Panc1 (cell line): ENCODE data around the gene IL19. TPM values are rescaled to one million over a fixed set of nuclear protein-coding genes. Genes with fewer than 3 reads are reported as not detected.

Source experiments
- ATAC-seq: fragments of 200-7000 bp; cut with Tn5 transposase; 2 replicates; pipeline ENCODE4 v1.9.1; 2020; ENCODE audit warnings: mild to moderate bottlenecking, moderate library complexity
- BruUV-seq: library from RNA; stranded (reverse); fragments of 400-500 nt; replicated peaks from 2 replicates; lab custom pipeline; 2021; lab: Mats Ljungman, UMichigan
- CTCF ChIA-PET: fragments of 300-600 bp; sonication (Branson Sonifier 250); formaldehyde crosslinking; loops from one replicate; lab custom pipeline; 2022; ENCODE audit warnings: antibody characterized with exemption; lab: Charles Lee
- POLR2A ChIA-PET: fragments of 300-600 bp; sonication (Branson Sonifier 250); formaldehyde crosslinking; loops from one replicate; lab custom pipeline; 2022; ENCODE audit warnings: antibody characterized with exemption; lab: Charles Lee
- DNase-seq: peaks from one replicate; pipeline ENCODE4 v3.0.0-alpha.2; 2010; ENCODE audit warnings: low read depth, low spot score
- H3K27ac ChIP-seq: 2 replicates; pipeline ENCODE4 v1.5.1; 2011; ENCODE audit warnings: mild to moderate bottlenecking, low read length, inconsistent platforms
- H3K27me3 ChIP-seq: fragments of 200-500 bp; sonication (Bioruptor generic); 2 replicates; pipeline ENCODE4 v1.6.0; 2014; ENCODE audit warnings: low read length, inconsistent platforms; ENCODE audit not compliant: control insufficient read depth, insufficient read depth
- H3K36me3 ChIP-seq: fragments of 200-500 bp; sonication (Bioruptor generic); 2 replicates; pipeline ENCODE4 v1.5.1; 2014; ENCODE audit warnings: inconsistent platforms, mild to moderate bottlenecking, low read length, moderate library complexity; ENCODE audit not compliant: control insufficient read depth, insufficient read depth
- H3K4me1 ChIP-seq: 2 replicates; pipeline ENCODE4 v1.5.1; 2011; ENCODE audit warnings: inconsistent platforms, mild to moderate bottlenecking, low read length, moderate library complexity; ENCODE audit not compliant: control insufficient read depth, insufficient read depth
- H3K4me3 ChIP-seq, 2 experiments: 2 replicates each; pipeline ENCODE4 v1.5.1; 2011 to 2012; ENCODE audit warnings: low read depth in 2 of 2, low read length in 2 of 2, mild to moderate bottlenecking in 2 of 2, inconsistent platforms in 1 of 2, moderate library complexity in 1 of 2
- H3K9me3 ChIP-seq: fragments of 200-500 bp; sonication (Bioruptor generic); 2 replicates; pipeline ENCODE4 v1.5.1; 2014; ENCODE audit warnings: low read depth, mild to moderate bottlenecking, inconsistent platforms, low read length, moderate library complexity; ENCODE audit not compliant: control insufficient read depth, insufficient read depth
- POLR2AphosphoS5 ChIP-seq: IDR thresholded peaks from 2 replicates; pipeline ENCODE4 v1.6.1; 2012; ENCODE audit warnings: mild to moderate bottlenecking, low read depth, low read length, moderate library complexity
- SIN3A ChIP-seq: IDR thresholded peaks from 2 replicates; pipeline ENCODE4 v1.6.1; 2012; ENCODE audit warnings: low read depth, mild to moderate bottlenecking, low read length, moderate library complexity, borderline replicate concordance; ENCODE audit not compliant: insufficient read depth
- TCF7L2 ChIP-seq: IDR thresholded peaks from 2 replicates; pipeline ENCODE4 v1.6.1; 2011; ENCODE audit warnings: mild to moderate bottlenecking, low read depth, low read length, inconsistent platforms
- in situ Hi-C: cut with HindIII; loops from 2 replicates; pipeline ENCODE4 v1.10.0; 2016; ENCODE audit warnings: low sequenced_read_pairs, low pct_unique_long_range_greater_than_20kb
- intact Hi-C: fragments of 100-400 bp; cut with micrococcal nuclease; formaldehyde crosslinking; loops from one replicate; pipeline ENCODE4 v1.10.0; 2022; ENCODE audit not compliant: unreplicated experiment
- total RNA-seq: library from RNA; stranded (reverse); gene quantifications from one replicate; pipeline ENCODE4 v1.2.1, GENCODE V29; 2021; ENCODE audit not compliant: unreplicated experiment
- TF ChIP-seq, protein P1 (sequence below), 2 experiments: IDR thresholded peaks; 2 replicates each; pipeline ENCODE4 v1.6.1; 2011 to 2012; ENCODE audit warnings: low read depth in 2 of 2, control low read depth in 1 of 2, low read length in 1 of 2, mild to moderate bottlenecking in 1 of 2, moderate library complexity in 1 of 2; ENCODE audit not compliant: insufficient read depth in 1 of 2
- TF ChIP-seq, protein P2 (sequence below): fragments of 450-650 bp; IDR thresholded peaks from 2 replicates; pipeline ENCODE4 v1.5.1; 2017; ENCODE audit warnings: mild to moderate bottlenecking

IL19 gene
- total RNA-seq, 1 experiment from 2014 or later: not detected

DNA sequence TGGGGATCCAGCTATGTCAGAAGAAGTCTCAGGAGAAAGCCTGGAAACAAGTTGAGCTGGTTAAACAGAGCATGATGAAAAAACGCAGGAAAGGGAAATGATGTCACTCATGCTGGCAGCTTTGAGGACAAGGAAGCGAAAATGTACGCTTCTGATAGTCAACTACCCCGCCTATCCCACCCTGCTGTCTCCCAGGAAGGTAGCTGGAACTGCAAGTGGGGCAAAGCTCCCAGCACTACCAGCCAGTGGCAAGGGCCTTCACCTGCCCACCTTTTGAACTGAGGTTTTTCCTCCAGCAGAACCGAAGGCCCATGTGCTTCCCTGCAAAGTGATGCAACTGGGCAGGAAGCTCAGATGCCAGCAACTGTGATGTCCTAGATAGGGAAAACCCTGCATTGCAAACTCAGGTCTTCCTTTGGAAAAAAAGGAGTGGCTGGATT, 88.5 kb downstream of the IL19 start:
- no peak overlapping the region for H3K27ac ChIP-seq
- no peaks in the 10 kb centered on the region for H3K9me3 ChIP-seq
- in situ Hi-C loops (no loop called here), intact Hi-C loops (loop anchor here (10.0 kb wide), 1 partner anchor 1104 kb away; the partner anchor contains the start of gene NUCKS1)
- BruUV-seq: no TSS peak
- ATAC-seq: no peak
- TF ChIP-seq, protein P1, sequence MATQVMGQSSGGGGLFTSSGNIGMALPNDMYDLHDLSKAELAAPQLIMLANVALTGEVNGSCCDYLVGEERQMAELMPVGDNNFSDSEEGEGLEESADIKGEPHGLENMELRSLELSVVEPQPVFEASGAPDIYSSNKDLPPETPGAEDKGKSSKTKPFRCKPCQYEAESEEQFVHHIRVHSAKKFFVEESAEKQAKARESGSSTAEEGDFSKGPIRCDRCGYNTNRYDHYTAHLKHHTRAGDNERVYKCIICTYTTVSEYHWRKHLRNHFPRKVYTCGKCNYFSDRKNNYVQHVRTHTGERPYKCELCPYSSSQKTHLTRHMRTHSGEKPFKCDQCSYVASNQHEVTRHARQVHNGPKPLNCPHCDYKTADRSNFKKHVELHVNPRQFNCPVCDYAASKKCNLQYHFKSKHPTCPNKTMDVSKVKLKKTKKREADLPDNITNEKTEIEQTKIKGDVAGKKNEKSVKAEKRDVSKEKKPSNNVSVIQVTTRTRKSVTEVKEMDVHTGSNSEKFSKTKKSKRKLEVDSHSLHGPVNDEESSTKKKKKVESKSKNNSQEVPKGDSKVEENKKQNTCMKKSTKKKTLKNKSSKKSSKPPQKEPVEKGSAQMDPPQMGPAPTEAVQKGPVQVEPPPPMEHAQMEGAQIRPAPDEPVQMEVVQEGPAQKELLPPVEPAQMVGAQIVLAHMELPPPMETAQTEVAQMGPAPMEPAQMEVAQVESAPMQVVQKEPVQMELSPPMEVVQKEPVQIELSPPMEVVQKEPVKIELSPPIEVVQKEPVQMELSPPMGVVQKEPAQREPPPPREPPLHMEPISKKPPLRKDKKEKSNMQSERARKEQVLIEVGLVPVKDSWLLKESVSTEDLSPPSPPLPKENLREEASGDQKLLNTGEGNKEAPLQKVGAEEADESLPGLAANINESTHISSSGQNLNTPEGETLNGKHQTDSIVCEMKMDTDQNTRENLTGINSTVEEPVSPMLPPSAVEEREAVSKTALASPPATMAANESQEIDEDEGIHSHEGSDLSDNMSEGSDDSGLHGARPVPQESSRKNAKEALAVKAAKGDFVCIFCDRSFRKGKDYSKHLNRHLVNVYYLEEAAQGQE (IDR thresholded peaks at IDR 0.05; ENCODE audit: insufficient read depth in 1 of 2, low read depth in 2 of 2, low read length in 1 of 2): no peak
- TF ChIP-seq, protein P2, sequence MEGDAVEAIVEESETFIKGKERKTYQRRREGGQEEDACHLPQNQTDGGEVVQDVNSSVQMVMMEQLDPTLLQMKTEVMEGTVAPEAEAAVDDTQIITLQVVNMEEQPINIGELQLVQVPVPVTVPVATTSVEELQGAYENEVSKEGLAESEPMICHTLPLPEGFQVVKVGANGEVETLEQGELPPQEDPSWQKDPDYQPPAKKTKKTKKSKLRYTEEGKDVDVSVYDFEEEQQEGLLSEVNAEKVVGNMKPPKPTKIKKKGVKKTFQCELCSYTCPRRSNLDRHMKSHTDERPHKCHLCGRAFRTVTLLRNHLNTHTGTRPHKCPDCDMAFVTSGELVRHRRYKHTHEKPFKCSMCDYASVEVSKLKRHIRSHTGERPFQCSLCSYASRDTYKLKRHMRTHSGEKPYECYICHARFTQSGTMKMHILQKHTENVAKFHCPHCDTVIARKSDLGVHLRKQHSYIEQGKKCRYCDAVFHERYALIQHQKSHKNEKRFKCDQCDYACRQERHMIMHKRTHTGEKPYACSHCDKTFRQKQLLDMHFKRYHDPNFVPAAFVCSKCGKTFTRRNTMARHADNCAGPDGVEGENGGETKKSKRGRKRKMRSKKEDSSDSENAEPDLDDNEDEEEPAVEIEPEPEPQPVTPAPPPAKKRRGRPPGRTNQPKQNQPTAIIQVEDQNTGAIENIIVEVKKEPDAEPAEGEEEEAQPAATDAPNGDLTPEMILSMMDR: no peak
- TF ChIP-seq SIN3A (no peak), POLR2AphosphoS5 (no peak), TCF7L2 (no peak)
- peaks cover 14% of the 10 kb centered on the region for H3K27me3 ChIP-seq
- ChIA-PET CTCF (no interaction called here), POLR2A (no interaction called here)
- no peaks in the 10 kb centered on the region for H3K4me1 ChIP-seq
- H3K36me3 ChIP-seq: no peaks in the 10 kb centered on the region
- peak overlapping the region in 1 of 2 experiments; percentile 15; a peak in 1 of 4 replicates for H3K4me3 ChIP-seq
- DNase-seq: no peak

DNA sequence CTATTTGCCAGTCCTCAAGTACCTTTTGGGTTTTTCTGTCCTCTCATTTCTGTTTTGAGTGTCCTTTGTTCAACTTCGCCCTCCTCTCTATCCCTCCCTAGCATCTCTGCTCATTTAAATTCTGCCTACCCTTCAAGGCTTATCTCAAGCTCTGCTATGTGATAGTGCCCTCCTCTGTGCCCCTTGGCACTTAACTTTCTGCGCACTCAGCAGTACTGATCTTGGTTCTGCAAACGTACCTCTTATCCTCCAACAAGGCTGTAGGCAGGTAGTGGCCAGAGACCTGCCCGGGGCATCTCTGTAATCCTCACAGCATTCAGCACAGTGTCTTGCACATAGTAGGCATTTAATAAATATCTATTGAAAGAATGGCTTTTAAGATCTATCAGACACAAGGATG, 89.6 kb downstream of the IL19 start:
- CTCF ChIA-PET: no interaction called here
- Histone ChIP-seq H3K27ac (no peak overlapping the region), H3K27me3 (peaks cover 14% of the 10 kb centered on the region), H3K36me3 (no peaks in the 10 kb centered on the region), H3K9me3 (no peaks in the 10 kb centered on the region), H3K4me1 (no peaks in the 10 kb centered on the region), H3K4me3 (no peak overlapping the region)
- ATAC-seq (no peak), DNase-seq (no peak)
- intact Hi-C loops (no loop called here), in situ Hi-C loops (no loop called here)
- POLR2A ChIA-PET: no interaction called here
- TF ChIP-seq, protein P2: no peak
- TF ChIP-seq, protein P1 (IDR thresholded peaks at IDR 0.05; ENCODE audit: insufficient read depth in 1 of 2, low read depth in 2 of 2, low read length in 1 of 2): no peak
- TF ChIP-seq POLR2AphosphoS5 (no peak), SIN3A (no peak), TCF7L2 (no peak)
- BruUV-seq: no TSS peak
